ENCODE results near the gene PSMB7. TPM values are rescaled to one million over a fixed set of nuclear protein-coding genes. Genes with fewer than 3 reads are reported as not detected.

Gene PSMB7
- total and polyA plus RNA-seq, 2 of the 13 experiments (the other 11 are each of a cell fraction or from before 2014, with no cell fraction given), result 259 to 291 TPM

GRCh38 chr9:124390794-124391658 lies 24.2 kb downstream of the PSMB7 start (continued):
- TF ChIP-seq ZMYM2 (CRISPR knock-in tag; IDR thresholded peaks at IDR 0.05) (no peak), ZNF720 (CRISPR knock-in tag; IDR thresholded peaks at IDR 0.05) (no peak), ZBTB1 (CRISPR knock-in tag; IDR thresholded peaks at IDR 0.05; ENCODE audit: borderline replicate concordance) (no peak), GABPB1 (CRISPR knock-in tag; IDR thresholded peaks at IDR 0.05) (no peak), TCF7 (IDR thresholded peaks at IDR 0.05; ENCODE audit: low read depth) (peak; percentile 44), HOXA5 (CRISPR knock-in tag; IDR thresholded peaks at IDR 0.05) (peak; percentile 99), ZNF543 (CRISPR knock-in tag; IDR thresholded peaks at IDR 0.05) (no peak), ZBTB3 (CRISPR knock-in tag; IDR thresholded peaks at IDR 0.05; ENCODE audit: borderline replicate concordance, low read depth) (no peak)

GRCh38 chr9:124389146-124389939 lies 25.9 kb downstream of the PSMB7 start:
- Histone ChIP-seq H3K27me3 (ENCODE audit: control insufficient read depth in 1 of 2, insufficient read depth in 2 of 2, low read length in 2 of 2) (no peaks in the 10 kb centered on the region), H3K4me1 (ENCODE audit: insufficient read depth, low read length) (peaks cover 89% of the 10 kb centered on the region), H4K20me1 (ENCODE audit: insufficient read depth, low read length) (no peaks in the 10 kb centered on the region), H3K4me2 (ENCODE audit: low read depth, low read length) (no peak overlapping the region; the same call in 1 of the 2 replicates), H2AFZ (ENCODE audit: low read length) (no peak overlapping the region), H3K36me3 (replicated peaks in 1 of 2; ENCODE audit: control insufficient read depth in 1 of 2, insufficient read depth in 2 of 2, low read length in 2 of 2) (peaks cover 2 to 10% of the 10 kb centered on the region in 2 experiments; a peak in 4 of 5 replicates), H3K9me3 (ENCODE audit: low read length) (no peaks in the 10 kb centered on the region), H3K9ac (ENCODE audit: insufficient read depth, low read depth, low read length) (no peak overlapping the region), H3K79me2 (ENCODE audit: insufficient read depth, low read length) (peaks cover 88% of the 10 kb centered on the region), H3K4me3 (replicated peaks in 1 of 3; ENCODE audit: insufficient read depth in 1 of 3, low read depth in 2 of 3, low read length in 3 of 3) (no peak overlapping the region), H3K27ac (ENCODE audit: extremely low read length, insufficient read depth, low read length) (no peak overlapping the region)
- intact Hi-C loops (cut with micrococcal nuclease; ENCODE audit: unreplicated experiment) (no loop called here), in situ Hi-C loops (cut with HindIII; ENCODE audit: extremely low pct_ligation_motif_present, low pct_unique_long_range_greater_than_20kb) (no loop called here)
- POLR2A ChIA-PET, result interaction anchor here (1.5 to 1.9 kb wide), 2 partner anchors 11 to 123 kb away, joined by 3 to 6 read pairs; no protein-coding TSS in a partner anchor
- 95% methylated on average over 7 of the region's 7 CpGs for WGBS (ENCODE audit: low lambda C conversion rate)
- BruUV-seq (replicated peaks), result no TSS peak
- CTCF ChIA-PET (ENCODE audit: low intra/inter-chr PET ratio, low total read pairs), result no interaction called here
- no peak for DNase-seq (ENCODE audit: low spot score)
- no peak for ATAC-seq
- no peak for FAIRE-seq
- TF ChIP-seq ZNF687 (CRISPR knock-in tag; IDR thresholded peaks at IDR 0.05) (peak; percentile 33; the same call in 1 of the 2 replicates), PRDM4 (CRISPR knock-in tag; IDR thresholded peaks at IDR 0.05; ENCODE audit: borderline replicate concordance) (no peak)
